Astrocyte of the hippocampus (primary cell): ENCODE results near the gene MC2R.
"Not testable (repeated sequence)": the region's sequence is repeated elsewhere in the genome, so short reads cannot be mapped to it uniquely, and the experiment has no call there.

Source experiments
- DNase-seq: peaks from one replicate; pipeline ENCODE4 v3.0.0; 2011; ENCODE audit warnings: low read depth, low spot score

MC2R gene

GRCh38 chr18:13893418-13893760, 21.9 kb downstream of the MC2R start:
- no peak for DNase-seq

GRCh38 chr18:13892098-13892497, 23.2 kb downstream of the MC2R start:
- no peak for DNase-seq

- no peak for DNase-seq
Measured at GRCh38 chr18:13890761-13891361, 24.5 kb downstream of the MC2R start.

- peak; percentile 58 for DNase-seq
Measured at GRCh38 chr18:13889671-13890070, 25.7 kb downstream of the MC2R start.

- no peak for DNase-seq
Measured at GRCh38 chr18:13888191-13888716, 27.1 kb downstream of the MC2R start.

- DNase-seq, result no peak
Measured at GRCh38 chr18:13885009-13885408, 30.3 kb downstream of the MC2R start.

GRCh38 chr18:13879937-13880336, 35.4 kb downstream of the MC2R start:
- no peak for DNase-seq

GRCh38 chr18:13879492-13879891, 35.8 kb downstream of the MC2R start:
- no peak for DNase-seq

GRCh38 chr18:13878857-13879256, 36.5 kb downstream of the MC2R start:
- no peak for DNase-seq

- DNase-seq, result no peak
Measured at GRCh38 chr18:13877157-13877556, 38.2 kb downstream of the MC2R start.

- no peak for DNase-seq
Measured at GRCh38 chr18:13874558-13874957, 40.8 kb downstream of the MC2R start.

GRCh38 chr18:13872932-13873331, 42.4 kb downstream of the MC2R start:
- no peak for DNase-seq

- DNase-seq, result no peak
Measured at GRCh38 chr18:13872373-13872772, 43.0 kb downstream of the MC2R start.

GRCh38 chr18:13871701-13872100, 43.6 kb downstream of the MC2R start:
- DNase-seq, result no peak

- DNase-seq, result peak; percentile 19
Measured at GRCh38 chr18:13868501-13869271, 46.6 kb downstream of the MC2R start.

GRCh38 chr18:13862898-13863297, 52.4 kb downstream of the MC2R start:
- not testable (repeated sequence) for DNase-seq

GRCh38 chr18:13849791-13850190, 65.5 kb downstream of the MC2R start:
- no peak for DNase-seq

- DNase-seq, result no peak
Measured at GRCh38 chr18:13836559-13836958, 78.8 kb downstream of the MC2R start.

- DNase-seq, result no peak
Measured at GRCh38 chr18:13835202-13835601, 80.1 kb downstream of the MC2R start.

GRCh38 chr18:13834496-13835015, 80.8 kb downstream of the MC2R start:
- peak; percentile 18 for DNase-seq
